ENCODE data around the gene CCL17.

The CCL17 gene

GRCh38 chr16:57413301-57413730 lies 8.7 kb downstream of the CCL17 start:
- no peak overlapping the region for H3K27ac ChIP-seq (ENCODE audit: insufficient read depth, low read depth, low read length, poor library complexity, severe bottlenecking)
- 92 to 95% methylated on average over 5 of the region's 5 CpGs for WGBS, 2 experiments
- no peaks in the 10 kb centered on the region for H3K27me3 ChIP-seq (ENCODE audit: control insufficient read depth, insufficient read depth, low read length, poor library complexity, severe bottlenecking)
- H3K4me1 ChIP-seq (ENCODE audit: control insufficient read depth, insufficient read depth, low read length): peaks cover 14% of the 10 kb centered on the region
- no peaks in the 10 kb centered on the region for H3K9me3 ChIP-seq (ENCODE audit: control insufficient read depth, low read length)
- H3K36me3 ChIP-seq (ENCODE audit: control insufficient read depth, insufficient read depth, low read length): no peaks in the 10 kb centered on the region
- no peak overlapping the region for H3K4me3 ChIP-seq (ENCODE audit: insufficient read depth, low read depth, low read length)

DNA sequence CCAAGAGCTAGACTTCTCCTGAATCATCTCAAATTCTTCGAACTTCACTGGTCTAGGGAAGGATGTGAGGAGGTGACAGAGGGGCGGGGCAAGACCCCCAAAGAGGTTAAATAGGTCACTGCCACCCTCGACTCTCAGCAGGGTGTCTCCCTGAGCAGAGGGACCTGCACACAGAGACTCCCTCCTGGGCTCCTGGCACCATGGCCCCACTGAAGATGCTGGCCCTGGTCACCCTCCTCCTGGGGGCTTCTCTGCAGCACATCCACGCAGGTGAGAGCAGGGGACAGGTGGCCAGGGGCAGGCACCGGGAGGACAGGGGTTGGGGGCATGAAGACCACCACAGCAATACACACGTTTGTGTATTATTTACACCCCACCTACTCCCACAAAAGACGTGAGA lies 9.2 kb downstream of the CCL17 start:
- Histone ChIP-seq H3K4me3 (ENCODE audit: insufficient read depth, low read depth, low read length) (no peak overlapping the region), H3K36me3 (ENCODE audit: control insufficient read depth, insufficient read depth, low read length) (no peaks in the 10 kb centered on the region), H3K27me3 (ENCODE audit: control insufficient read depth, insufficient read depth, low read length, poor library complexity, severe bottlenecking) (no peaks in the 10 kb centered on the region), H3K27ac (ENCODE audit: insufficient read depth, low read depth, low read length, poor library complexity, severe bottlenecking) (no peak overlapping the region), H3K9me3 (ENCODE audit: control insufficient read depth, low read length) (no peaks in the 10 kb centered on the region), H3K4me1 (ENCODE audit: control insufficient read depth, insufficient read depth, low read length) (peaks cover 14% of the 10 kb centered on the region)
- WGBS, 2 experiments: 89 to 91% methylated on average over 6 to 7 of the region's 7 CpGs

- H3K27ac ChIP-seq (ENCODE audit: insufficient read depth, low read depth, low read length, poor library complexity, severe bottlenecking): no peak overlapping the region
- no peak overlapping the region for H3K4me3 ChIP-seq (ENCODE audit: insufficient read depth, low read depth, low read length)
- 93 to 94% methylated on average over 16 of the region's 16 CpGs for WGBS, 2 experiments
- H3K27me3 ChIP-seq (ENCODE audit: control insufficient read depth, insufficient read depth, low read length, poor library complexity, severe bottlenecking): no peaks in the 10 kb centered on the region
- peaks cover 18% of the 10 kb centered on the region for H3K4me1 ChIP-seq (ENCODE audit: control insufficient read depth, insufficient read depth, low read length)
- H3K9me3 ChIP-seq (ENCODE audit: control insufficient read depth, low read length): no peaks in the 10 kb centered on the region
- no peaks in the 10 kb centered on the region for H3K36me3 ChIP-seq (ENCODE audit: control insufficient read depth, insufficient read depth, low read length)
Measured at GRCh38 chr16:57416084-57416483, 11.5 kb downstream of the CCL17 start.

GRCh38 chr16:57419506-57419905 lies 14.9 kb downstream of the CCL17 start:
- no peaks in the 10 kb centered on the region for H3K9me3 ChIP-seq (ENCODE audit: control insufficient read depth, low read length)
- WGBS, 2 experiments: 78 to 83% methylated on average over 6 of the region's 6 CpGs

GRCh38 chr16:57422026-57422944 lies 17.7 kb downstream of the CCL17 start:
- Histone ChIP-seq H3K36me3 (ENCODE audit: control insufficient read depth, insufficient read depth, low read length) (no peaks in the 10 kb centered on the region), H3K4me1 (ENCODE audit: control insufficient read depth, insufficient read depth, low read length) (peaks cover 8% of the 10 kb centered on the region), H3K27ac (ENCODE audit: insufficient read depth, low read depth, low read length, poor library complexity, severe bottlenecking) (no peak overlapping the region), H3K9me3 (ENCODE audit: control insufficient read depth, low read length) (no peaks in the 10 kb centered on the region), H3K27me3 (ENCODE audit: control insufficient read depth, insufficient read depth, low read length, poor library complexity, severe bottlenecking) (no peaks in the 10 kb centered on the region), H3K4me3 (ENCODE audit: insufficient read depth, low read depth, low read length) (no peak overlapping the region)
- WGBS, 2 experiments: 73 to 75% methylated on average over 9 of the region's 10 CpGs

More at GRCh38 chr16:57419506-57419905, 14.9 kb downstream of the CCL17 start:
- Histone ChIP-seq H3K36me3 (ENCODE audit: control insufficient read depth, insufficient read depth, low read length) (no peaks in the 10 kb centered on the region), H3K4me3 (ENCODE audit: insufficient read depth, low read depth, low read length) (no peak overlapping the region), H3K4me1 (ENCODE audit: control insufficient read depth, insufficient read depth, low read length) (peaks cover 18% of the 10 kb centered on the region), H3K27me3 (ENCODE audit: control insufficient read depth, insufficient read depth, low read length, poor library complexity, severe bottlenecking) (no peaks in the 10 kb centered on the region), H3K27ac (ENCODE audit: insufficient read depth, low read depth, low read length, poor library complexity, severe bottlenecking) (no peak overlapping the region)

- H3K27me3 ChIP-seq (ENCODE audit: control insufficient read depth, insufficient read depth, low read length, poor library complexity, severe bottlenecking): no peaks in the 10 kb centered on the region
- no peaks in the 10 kb centered on the region for H3K9me3 ChIP-seq (ENCODE audit: control insufficient read depth, low read length)
- no peak overlapping the region for H3K4me3 ChIP-seq (ENCODE audit: insufficient read depth, low read depth, low read length)
- WGBS, 2 experiments: 89 to 90% methylated on average over 2 of the region's 2 CpGs
- no peak overlapping the region for H3K27ac ChIP-seq (ENCODE audit: insufficient read depth, low read depth, low read length, poor library complexity, severe bottlenecking)
- peaks cover 5% of the 10 kb centered on the region for H3K4me1 ChIP-seq (ENCODE audit: control insufficient read depth, insufficient read depth, low read length)
- H3K36me3 ChIP-seq (ENCODE audit: control insufficient read depth, insufficient read depth, low read length): no peaks in the 10 kb centered on the region
Measured at GRCh38 chr16:57423152-57423551, 18.6 kb downstream of the CCL17 start.

- no peaks in the 10 kb centered on the region for H3K4me1 ChIP-seq (ENCODE audit: control insufficient read depth, insufficient read depth, low read length)
- H3K27me3 ChIP-seq (ENCODE audit: control insufficient read depth, insufficient read depth, low read length, poor library complexity, severe bottlenecking): no peaks in the 10 kb centered on the region
- no peak overlapping the region for H3K4me3 ChIP-seq (ENCODE audit: insufficient read depth, low read depth, low read length)
- H3K27ac ChIP-seq (ENCODE audit: insufficient read depth, low read depth, low read length, poor library complexity, severe bottlenecking): no peak overlapping the region
- no peaks in the 10 kb centered on the region for H3K36me3 ChIP-seq (ENCODE audit: control insufficient read depth, insufficient read depth, low read length)
- no peaks in the 10 kb centered on the region for H3K9me3 ChIP-seq (ENCODE audit: control insufficient read depth, low read length)
- 95 to 96% methylated on average over 3 of the region's 3 CpGs for WGBS, 2 experiments
Measured at GRCh38 chr16:57424583-57424982, 20.0 kb downstream of the CCL17 start.

- H3K4me3 ChIP-seq (ENCODE audit: insufficient read depth, low read depth, low read length): no peak overlapping the region
- no peaks in the 10 kb centered on the region for H3K27me3 ChIP-seq (ENCODE audit: control insufficient read depth, insufficient read depth, low read length, poor library complexity, severe bottlenecking)
- H3K36me3 ChIP-seq (ENCODE audit: control insufficient read depth, insufficient read depth, low read length): peaks cover 15% of the 10 kb centered on the region
- no peaks in the 10 kb centered on the region for H3K9me3 ChIP-seq (ENCODE audit: control insufficient read depth, low read length)
- no peak overlapping the region for H3K27ac ChIP-seq (ENCODE audit: insufficient read depth, low read depth, low read length, poor library complexity, severe bottlenecking)
- WGBS, 2 experiments: 94 to 95% methylated on average over 7 of the region's 7 CpGs
- no peaks in the 10 kb centered on the region for H3K4me1 ChIP-seq (ENCODE audit: control insufficient read depth, insufficient read depth, low read length)
Measured at GRCh38 chr16:57426356-57426755, 21.8 kb downstream of the CCL17 start.

DNA sequence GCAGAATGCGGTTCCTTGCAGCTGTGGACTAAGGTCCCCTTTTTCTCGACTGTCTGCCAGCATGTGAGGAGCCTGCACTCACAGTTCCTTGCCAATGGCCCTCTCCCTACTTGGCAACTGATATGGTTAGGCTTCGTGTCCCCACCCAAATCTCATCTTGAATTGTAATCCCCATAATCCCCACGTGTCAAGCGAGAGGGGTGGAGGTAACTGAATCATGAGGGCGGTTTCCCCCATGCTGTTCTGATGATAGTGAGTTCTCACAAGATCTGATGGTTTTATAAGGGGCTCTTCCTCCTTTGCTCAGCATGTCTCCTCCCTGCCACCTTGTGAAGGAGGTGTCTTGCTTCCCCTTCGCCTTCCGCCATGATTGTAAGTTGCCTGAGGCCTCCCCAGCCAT lies 22.7 kb downstream of the CCL17 start:
- Histone ChIP-seq H3K27ac (ENCODE audit: insufficient read depth, low read depth, low read length, poor library complexity, severe bottlenecking) (no peak overlapping the region), H3K36me3 (ENCODE audit: control insufficient read depth, insufficient read depth, low read length) (peaks cover 21% of the 10 kb centered on the region), H3K9me3 (ENCODE audit: control insufficient read depth, low read length) (no peaks in the 10 kb centered on the region), H3K27me3 (ENCODE audit: control insufficient read depth, insufficient read depth, low read length, poor library complexity, severe bottlenecking) (no peaks in the 10 kb centered on the region), H3K4me1 (ENCODE audit: control insufficient read depth, insufficient read depth, low read length) (no peaks in the 10 kb centered on the region), H3K4me3 (ENCODE audit: insufficient read depth, low read depth, low read length) (no peak overlapping the region)
- WGBS, 2 experiments: 91 to 98% methylated on average over 8 of the region's 8 CpGs

DNA sequence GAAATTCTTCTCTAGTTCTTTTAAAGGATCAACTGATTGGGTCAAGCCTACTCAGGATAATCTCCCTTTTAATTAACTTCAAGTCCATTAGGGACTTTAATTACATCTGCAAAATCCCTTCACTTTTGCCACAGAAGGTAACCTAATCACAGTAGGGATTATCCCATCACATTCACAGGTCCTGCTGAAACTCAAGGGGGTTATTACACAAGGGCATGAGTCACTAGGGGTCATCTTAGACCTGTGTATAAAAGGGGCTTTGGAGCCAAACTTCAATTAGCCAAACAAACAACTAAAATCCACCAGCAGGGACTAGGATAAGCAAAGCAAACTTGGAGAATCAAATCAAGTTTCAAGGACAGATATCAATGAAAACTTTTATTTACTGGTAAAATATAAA lies 23.3 kb downstream of the CCL17 start:
- Histone ChIP-seq H3K27ac (ENCODE audit: insufficient read depth, low read depth, low read length, poor library complexity, severe bottlenecking) (no peak overlapping the region), H3K4me1 (ENCODE audit: control insufficient read depth, insufficient read depth, low read length) (no peaks in the 10 kb centered on the region), H3K36me3 (ENCODE audit: control insufficient read depth, insufficient read depth, low read length) (peaks cover 27% of the 10 kb centered on the region), H3K9me3 (ENCODE audit: control insufficient read depth, low read length) (no peaks in the 10 kb centered on the region), H3K4me3 (ENCODE audit: insufficient read depth, low read depth, low read length) (no peak overlapping the region), H3K27me3 (ENCODE audit: control insufficient read depth, insufficient read depth, low read length, poor library complexity, severe bottlenecking) (no peaks in the 10 kb centered on the region)
